Activated T-helper 17 cell treated with anti-CD3 and anti-CD28 coated beads, Interleukin-2, amount 50 U/mL, for 72 hours (primary cell): ENCODE results near the gene SERPINA1. TPM values are rescaled to one million over a fixed set of nuclear protein-coding genes. Genes with fewer than 3 reads are reported as not detected.

Experiments used
- ATAC-seq: fragments of 150-1000 bp; cut with Tn5 transposase; replicated peaks from 2 replicates; pipeline ENCODE4 v1.10.0; 2021; ENCODE audit warnings: mild to moderate bottlenecking, moderate library complexity
- H3K27ac Mint-ChIP-seq: one replicate; pipeline ENCODE4 v1.8.0; 2022; ENCODE audit warnings: mixed read lengths
- H3K27me3 Mint-ChIP-seq: one replicate; pipeline ENCODE4 v1.8.0; 2022; ENCODE audit warnings: mixed read lengths
- H3K36me3 Mint-ChIP-seq: one replicate; pipeline ENCODE4 v1.8.0; 2022; ENCODE audit warnings: low read depth, mild to moderate bottlenecking, mixed read lengths
- H3K4me1 Mint-ChIP-seq: one replicate; pipeline ENCODE4 v1.8.0; 2022; ENCODE audit warnings: mixed read lengths
- H3K4me3 Mint-ChIP-seq: one replicate; pipeline ENCODE4 v1.8.0; 2022; ENCODE audit warnings: mild to moderate bottlenecking, mixed read lengths
- H3K9me3 Mint-ChIP-seq: one replicate; pipeline ENCODE4 v1.8.0; 2022; ENCODE audit warnings: mixed read lengths
- total RNA-seq, 2 donors: library from RNA; stranded (reverse); gene quantifications; one replicate each; pipeline ENCODE4 v1.2.3, GENCODE V29; 2022

The SERPINA1 gene
- total RNA-seq, 2 donors from 2014 or later, result 1.3 to 160 TPM

GRCh38 chr14:94382716-94383596 lies 5.4 kb downstream of the SERPINA1 start:
- Mint-ChIP-seq H3K9me3 (peaks cover 4% of the 10 kb centered on the region), H3K36me3 (peaks cover 55% of the 10 kb centered on the region), H3K27ac (peak overlapping the region; percentile 75), H3K27me3 (peaks cover 4% of the 10 kb centered on the region), H3K4me3 (peak overlapping the region; percentile 82), H3K4me1 (peaks cover 33% of the 10 kb centered on the region)
- ATAC-seq, result no peak

DNA sequence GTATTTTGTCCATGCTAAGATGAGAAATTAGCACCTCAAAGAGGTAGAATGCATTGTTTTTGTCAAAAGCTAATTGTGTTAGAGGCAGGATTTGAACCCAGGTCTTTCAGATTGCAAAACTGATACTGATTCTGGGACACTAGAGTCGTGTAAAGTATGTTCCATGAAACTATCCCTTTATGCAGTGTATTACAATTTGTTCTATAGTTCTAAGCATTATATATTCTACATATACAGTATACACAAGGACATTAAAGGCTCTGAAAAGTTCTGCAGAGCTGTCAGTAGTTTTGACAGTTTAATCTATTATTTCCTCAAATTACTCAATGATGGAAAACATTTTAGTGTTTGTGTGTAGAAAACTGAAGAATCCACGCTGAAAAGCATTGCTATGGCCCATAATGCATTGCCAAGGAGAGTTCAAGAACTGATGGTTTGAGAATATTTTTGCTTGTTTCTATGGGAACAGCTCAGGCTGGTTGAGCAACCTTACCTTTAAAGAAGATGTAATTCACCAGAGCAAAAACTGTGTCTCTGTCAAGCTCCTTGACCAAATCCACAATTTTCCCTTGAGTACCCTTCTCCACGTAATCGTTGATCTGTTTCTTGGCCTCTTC lies 6.2 kb downstream of the SERPINA1 start:
- Mint-ChIP-seq H3K4me3 (peak overlapping the region; percentile 82), H3K4me1 (peaks cover 36% of the 10 kb centered on the region), H3K27ac (peak overlapping the region; percentile 89), H3K27me3 (peaks cover 4% of the 10 kb centered on the region), H3K36me3 (peaks cover 62% of the 10 kb centered on the region), H3K9me3 (peaks cover 4% of the 10 kb centered on the region)
- ATAC-seq, result no peak

- H3K4me3 Mint-ChIP-seq, result peak overlapping the region; percentile 82
- peak overlapping the region; percentile 89 for H3K27ac Mint-ChIP-seq
- peaks cover 61% of the 10 kb centered on the region for H3K36me3 Mint-ChIP-seq
- peaks cover 42% of the 10 kb centered on the region for H3K4me1 Mint-ChIP-seq
- peaks cover 4% of the 10 kb centered on the region for H3K27me3 Mint-ChIP-seq
- peaks cover 4% of the 10 kb centered on the region for H3K9me3 Mint-ChIP-seq
- ATAC-seq, result no peak
These were observed 7.0 kb downstream of the SERPINA1 start for GRCh38 chr14:94381149-94382030.

DNA sequence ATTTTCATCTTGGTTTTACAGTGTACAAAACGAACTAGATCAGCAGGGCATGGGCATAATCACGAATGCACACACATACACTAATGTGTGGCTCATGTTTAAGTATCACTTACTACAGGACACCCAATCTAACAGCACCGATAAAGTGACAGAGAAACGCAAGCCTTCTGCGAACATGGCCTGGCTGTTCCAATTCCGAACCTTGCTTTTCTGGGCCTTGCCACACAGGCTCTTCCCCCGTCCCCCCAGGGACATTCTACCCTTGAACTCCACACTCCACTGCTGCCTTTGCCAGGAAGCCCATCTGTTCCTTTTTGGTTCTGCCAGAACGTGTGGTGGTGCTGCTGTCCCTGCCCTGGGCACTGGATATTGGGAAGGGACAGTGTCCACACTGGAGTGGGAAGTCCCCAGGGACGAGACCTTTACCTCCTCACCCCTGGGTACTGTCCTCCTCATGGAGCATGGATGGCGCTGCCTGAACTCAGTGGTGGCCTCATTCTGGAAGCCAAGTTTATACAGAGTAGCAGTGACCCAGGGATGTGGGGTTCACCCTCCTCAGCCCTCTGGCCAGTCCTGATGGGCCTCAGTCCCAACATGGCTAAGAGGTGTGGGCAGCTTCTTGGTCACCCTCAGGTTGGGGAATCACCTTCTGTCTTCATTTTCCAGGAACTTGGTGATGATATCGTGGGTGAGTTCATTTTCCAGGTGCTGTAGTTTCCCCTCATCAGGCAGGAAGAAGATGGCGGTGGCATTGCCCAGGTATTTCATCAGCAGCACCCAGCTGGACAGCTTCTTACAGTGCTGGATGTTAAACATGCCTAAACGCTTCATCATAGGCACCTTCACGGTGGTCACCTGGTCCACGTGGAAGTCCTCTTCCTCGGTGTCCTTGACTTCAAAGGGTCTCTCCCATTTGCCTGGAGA lies 7.9 kb downstream of the SERPINA1 start:
- peaks cover 56% of the 10 kb centered on the region for H3K36me3 Mint-ChIP-seq
- peaks cover 42% of the 10 kb centered on the region for H3K4me1 Mint-ChIP-seq
- ATAC-seq, result peak; percentile 34
- peaks cover 4% of the 10 kb centered on the region for H3K9me3 Mint-ChIP-seq
- peak overlapping the region; percentile 89 for H3K27ac Mint-ChIP-seq
- peaks cover 4% of the 10 kb centered on the region for H3K27me3 Mint-ChIP-seq
- H3K4me3 Mint-ChIP-seq, result peak overlapping the region; percentile 82

DNA sequence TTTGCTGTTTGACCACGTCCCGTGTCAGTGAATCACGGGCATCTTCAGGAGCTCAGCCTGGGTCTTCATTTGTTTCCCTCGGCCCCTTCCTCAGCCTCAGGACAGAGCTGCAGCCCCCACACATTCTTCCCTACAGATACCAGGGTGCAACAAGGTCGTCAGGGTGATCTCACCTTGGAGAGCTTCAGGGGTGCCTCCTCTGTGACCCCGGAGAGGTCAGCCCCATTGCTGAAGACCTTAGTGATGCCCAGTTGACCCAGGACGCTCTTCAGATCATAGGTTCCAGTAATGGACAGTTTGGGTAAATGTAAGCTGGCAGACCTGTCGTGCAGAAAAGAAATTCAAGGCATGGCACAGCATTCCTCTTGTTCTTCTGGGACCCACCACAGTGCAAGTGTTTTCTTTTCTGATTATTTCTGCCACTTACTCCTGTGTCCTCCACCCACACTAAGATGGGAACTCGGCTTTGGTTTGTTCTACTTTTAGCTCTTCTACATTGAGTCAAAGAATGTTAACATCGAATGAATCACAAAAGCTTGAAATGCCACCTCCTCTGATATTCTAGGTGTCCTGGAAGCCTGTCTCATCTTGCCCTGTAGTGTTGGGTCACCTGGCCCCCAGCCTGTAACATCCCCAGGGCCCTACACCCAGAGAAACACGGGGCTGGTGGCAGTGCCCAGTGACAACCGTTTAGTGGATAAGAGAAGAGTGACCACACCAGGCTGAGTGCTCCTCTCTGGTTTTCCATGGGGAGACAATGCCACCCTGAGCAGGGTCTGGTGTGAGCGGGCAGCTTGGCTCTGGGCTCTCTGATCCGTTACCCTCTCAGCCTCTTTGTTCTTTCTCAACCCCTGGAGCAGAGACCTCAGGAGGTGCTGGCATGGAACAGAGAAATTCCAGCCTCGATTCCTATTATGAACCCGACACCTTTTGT lies 8.8 kb downstream of the SERPINA1 start:
- H3K4me1 Mint-ChIP-seq, result peaks cover 42% of the 10 kb centered on the region
- H3K4me3 Mint-ChIP-seq, result peak overlapping the region; percentile 82
- peaks cover 51% of the 10 kb centered on the region for H3K36me3 Mint-ChIP-seq
- H3K9me3 Mint-ChIP-seq, result peaks cover 4% of the 10 kb centered on the region
- peaks cover 4% of the 10 kb centered on the region for H3K27me3 Mint-ChIP-seq
- peak overlapping the region; percentile 89 for H3K27ac Mint-ChIP-seq
- peak; percentile 65 for ATAC-seq

GRCh38 chr14:94378527-94379290 lies 9.7 kb downstream of the SERPINA1 start:
- peaks cover 4% of the 10 kb centered on the region for H3K9me3 Mint-ChIP-seq
- no peak for ATAC-seq
- H3K27ac Mint-ChIP-seq, result peak overlapping the region; percentile 89
- peak overlapping the region; percentile 82 for H3K4me3 Mint-ChIP-seq
- H3K36me3 Mint-ChIP-seq, result peaks cover 49% of the 10 kb centered on the region
- peaks cover 42% of the 10 kb centered on the region for H3K4me1 Mint-ChIP-seq
- H3K27me3 Mint-ChIP-seq, result peaks cover 4% of the 10 kb centered on the region

DNA sequence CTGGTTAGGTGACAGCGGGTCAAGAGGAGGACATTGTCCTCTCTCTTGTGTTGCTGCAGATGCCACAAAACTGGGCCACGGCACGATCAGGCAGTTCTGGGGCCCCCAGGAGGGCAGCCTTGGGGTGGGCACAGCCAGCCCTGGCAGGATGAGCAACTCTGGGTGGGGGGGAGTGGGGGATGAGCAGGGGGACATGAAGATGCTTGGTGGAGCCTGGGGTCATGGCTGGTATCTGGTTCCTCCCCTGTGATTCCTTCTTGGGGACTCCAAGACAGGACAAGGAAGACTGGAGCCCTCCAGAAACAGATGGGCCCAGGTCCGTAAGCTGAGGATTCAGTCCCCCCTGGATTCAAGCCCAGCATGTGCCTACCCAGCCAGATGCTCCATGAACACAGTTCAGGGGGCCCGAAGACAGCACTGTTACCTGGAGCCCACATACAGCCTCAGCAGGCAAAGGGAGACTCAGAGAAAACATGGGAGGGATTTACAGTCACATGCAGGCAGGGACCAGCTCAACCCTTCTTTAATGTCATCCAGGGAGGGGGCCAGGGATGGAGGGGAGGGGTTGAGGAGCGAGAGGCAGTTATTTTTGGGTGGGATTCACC lies 10.4 kb downstream of the SERPINA1 start:
- H3K36me3 Mint-ChIP-seq, result peaks cover 43% of the 10 kb centered on the region
- H3K27ac Mint-ChIP-seq, result peak overlapping the region; percentile 84
- peaks cover 4% of the 10 kb centered on the region for H3K27me3 Mint-ChIP-seq
- peaks cover 36% of the 10 kb centered on the region for H3K4me1 Mint-ChIP-seq
- H3K4me3 Mint-ChIP-seq, result peak overlapping the region; percentile 82
- peaks cover 4% of the 10 kb centered on the region for H3K9me3 Mint-ChIP-seq
- no peak for ATAC-seq

DNA sequence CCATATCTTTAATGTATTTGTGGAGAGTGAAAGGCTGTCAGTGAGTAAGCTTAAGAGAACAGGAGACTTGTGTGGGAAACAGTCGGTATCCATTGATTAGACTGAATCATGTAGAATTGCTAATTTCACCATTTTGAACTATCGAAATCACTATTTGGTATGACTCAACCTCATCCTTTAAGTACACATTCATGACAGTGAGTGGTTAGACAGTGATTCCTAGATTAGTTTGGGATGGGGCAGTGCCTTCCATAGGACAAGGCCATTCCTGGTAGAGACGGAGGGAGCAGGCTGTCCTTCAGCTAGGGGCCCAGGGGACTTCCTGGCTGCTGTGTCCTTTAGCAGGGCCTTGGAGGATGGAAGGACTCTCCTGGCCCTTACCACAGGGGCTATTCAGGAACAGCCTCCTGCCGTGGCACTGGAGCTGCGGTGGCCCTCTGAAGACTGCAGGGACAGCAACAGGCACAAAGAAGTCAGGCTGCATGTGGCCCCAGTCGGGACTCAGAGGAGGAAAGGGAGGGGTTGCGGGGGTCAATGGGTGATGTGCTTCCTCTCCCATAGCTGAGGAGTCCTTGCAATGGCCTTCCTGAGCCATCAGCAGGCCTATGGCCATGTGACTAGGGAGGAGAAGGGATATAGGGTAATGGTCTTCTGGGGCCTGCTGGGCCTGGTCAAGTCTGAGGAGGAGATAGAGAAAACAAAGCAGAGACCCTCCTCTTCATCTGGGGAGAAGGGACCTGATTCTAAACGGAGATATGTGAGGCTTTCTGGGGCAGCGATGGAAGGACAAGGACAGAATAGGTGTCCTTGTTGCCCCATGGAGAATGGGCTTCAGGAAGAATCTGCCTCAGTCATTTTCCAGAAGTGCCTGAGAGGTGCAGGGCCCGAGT lies 11.2 kb downstream of the SERPINA1 start:
- ATAC-seq, result peak; percentile 71
- Mint-ChIP-seq H3K36me3 (peaks cover 41% of the 10 kb centered on the region), H3K4me3 (peak overlapping the region; percentile 82), H3K27ac (peak overlapping the region; percentile 84), H3K4me1 (peaks cover 35% of the 10 kb centered on the region), H3K27me3 (peaks cover 6% of the 10 kb centered on the region), H3K9me3 (peaks cover 4% of the 10 kb centered on the region)

GRCh38 chr14:94376108-94376975 lies 12.1 kb downstream of the SERPINA1 start:
- peaks cover 4% of the 10 kb centered on the region for H3K9me3 Mint-ChIP-seq
- ATAC-seq, result peak; percentile 20
- H3K36me3 Mint-ChIP-seq, result peaks cover 41% of the 10 kb centered on the region
- H3K4me3 Mint-ChIP-seq, result peak overlapping the region; percentile 82
- H3K4me1 Mint-ChIP-seq, result peaks cover 35% of the 10 kb centered on the region
- H3K27me3 Mint-ChIP-seq, result peaks cover 7% of the 10 kb centered on the region
- H3K27ac Mint-ChIP-seq, result peak overlapping the region; percentile 84

DNA sequence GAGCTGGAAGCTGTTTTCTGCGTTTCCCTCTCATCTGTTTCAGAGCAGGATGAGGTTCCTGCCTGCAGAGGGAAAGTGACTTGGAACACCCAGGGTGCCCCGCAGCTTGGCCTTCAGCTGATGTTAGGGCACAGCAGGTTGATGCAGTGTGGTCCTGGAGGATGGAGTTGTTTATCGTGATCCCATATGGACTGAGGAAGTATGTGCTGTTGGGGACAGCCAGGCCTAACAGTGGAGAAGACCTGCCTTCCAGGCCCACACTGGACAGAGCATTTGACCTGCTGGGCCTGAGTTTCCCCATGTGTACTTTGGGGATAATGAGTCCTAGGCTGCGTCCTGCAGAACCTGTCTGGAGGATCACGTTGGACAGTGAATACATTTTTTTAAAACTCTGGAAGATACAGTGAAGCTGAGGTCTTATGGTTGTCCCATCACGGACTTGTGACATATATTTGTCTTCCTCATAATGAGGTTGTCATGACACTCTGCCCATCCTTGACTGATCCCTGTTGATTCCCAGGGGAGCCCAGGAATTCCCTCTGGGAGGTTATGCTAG lies 12.8 kb downstream of the SERPINA1 start:
- no peak for ATAC-seq
- Mint-ChIP-seq H3K4me1 (peaks cover 29% of the 10 kb centered on the region), H3K27me3 (peaks cover 7% of the 10 kb centered on the region), H3K36me3 (peaks cover 35% of the 10 kb centered on the region), H3K4me3 (no peak overlapping the region), H3K27ac (no peak overlapping the region), H3K9me3 (peaks cover 4% of the 10 kb centered on the region)
